ENCODE data around the gene NKAPD1. TPM values are rescaled to one million over a fixed set of nuclear protein-coding genes. Genes with fewer than 3 reads are reported as not detected.
"Not testable (repeated sequence)": the region's sequence is repeated elsewhere in the genome, so short reads cannot be mapped to it uniquely, and the experiment has no call there.

The NKAPD1 gene
- 10 to 100 TPM; 12.5 to 12.8 TPM for total RNA-seq

GRCh38 chr11:112073941-112074811, at the start of gene NKAPD1, which contains the start of gene PIH1D2:
Gene NKAPD1 (plus strand): TSS chr11:112074299. CDS start chr11:112075575, 1,276 bp downstream.
Gene PIH1D2 (minus strand): TSS chr11:112074017. CDS start chr11:112073174, 843 bp downstream.
- Histone ChIP-seq H3K4me1 (no peaks in the 10 kb centered on the region), H3K9me3 (no peaks in the 10 kb centered on the region), H3K27ac (peak within 1 kb of the TSS; percentile 90), H3K36me3 (no peaks in the 10 kb centered on the region), H3K27me3 (no peaks in the 10 kb centered on the region), H3K9ac (ENCODE audit: low read depth in 2 of 2, low read length in 2 of 2) (peak within 1 kb of the TSS; percentile 84 to 93), H3K4me3 (peak within 1 kb of the TSS; percentile 88)
- intact Hi-C loops (cut with DNase I), result no loop called here
- no peak for TF ChIP-seq CTCF (IDR thresholded peaks at IDR 0.05)
- peak; percentile 82 for DNase-seq

- peak; percentile 95 for DNase-seq
- Histone ChIP-seq H3K9ac (ENCODE audit: low read depth in 2 of 2, low read length in 2 of 2) (peak within 1 kb of the TSS; percentile 92 to 98), H3K27me3 (no peaks in the 10 kb centered on the region), H3K9me3 (no peaks in the 10 kb centered on the region), H3K4me1 (no peaks in the 10 kb centered on the region), H3K4me3 (peak within 1 kb of the TSS; percentile 85), H3K27ac (peak within 1 kb of the TSS; percentile 75), H3K36me3 (no peaks in the 10 kb centered on the region)
- no peak for TF ChIP-seq CTCF (IDR thresholded peaks at IDR 0.05)
- intact Hi-C loops (cut with DNase I), result no loop called here
These were observed 49.1 kb upstream of the NKAPD1 start, which contains the start of gene DLAT for GRCh38 chr11:112024773-112025678. Gene DLAT (plus strand): TSS chr11:112025408. CDS start chr11:112025473, 65 bp downstream.

- no peaks in the 10 kb centered on the region for H3K4me1 ChIP-seq
- peak overlapping the region; percentile 75 for H3K27ac ChIP-seq
- peak overlapping the region; percentile 85 for H3K4me3 ChIP-seq
- intact Hi-C loops (cut with DNase I), result no loop called here
- no peak for TF ChIP-seq CTCF (IDR thresholded peaks at IDR 0.05)
- H3K27me3 ChIP-seq, result no peaks in the 10 kb centered on the region
- no peaks in the 10 kb centered on the region for H3K9me3 ChIP-seq
- peak overlapping the region; percentile 92 to 98 for H3K9ac ChIP-seq (ENCODE audit: low read depth in 2 of 2, low read length in 2 of 2)
- no peak for DNase-seq
- H3K36me3 ChIP-seq, result no peaks in the 10 kb centered on the region
These were observed 48.4 kb upstream of the NKAPD1 start for GRCh38 chr11:112025707-112026106.

- H3K4me3 ChIP-seq; intact Hi-C loops (cut with DNase I); H3K9me3 ChIP-seq; H3K27me3 ChIP-seq; H3K9ac ChIP-seq (ENCODE audit: low read depth in 2 of 2, low read length in 2 of 2); H3K27ac ChIP-seq; DNase-seq; H3K36me3 ChIP-seq; H3K4me1 ChIP-seq: not testable (repeated sequence)
These were observed 47.2 kb upstream of the NKAPD1 start for GRCh38 chr11:112026784-112027410.

- Histone ChIP-seq H3K27ac (no peak overlapping the region), H3K4me3 (no peak overlapping the region), H3K9me3 (no peaks in the 10 kb centered on the region), H3K27me3 (no peaks in the 10 kb centered on the region), H3K36me3 (no peaks in the 10 kb centered on the region), H3K4me1 (no peaks in the 10 kb centered on the region), H3K9ac (ENCODE audit: low read depth in 2 of 2, low read length in 2 of 2) (no peak overlapping the region)
- TF ChIP-seq CTCF (IDR thresholded peaks at IDR 0.05), result no peak
- no peak for DNase-seq
- intact Hi-C loops (cut with DNase I), result no loop called here
These were observed 44.6 kb upstream of the NKAPD1 start for GRCh38 chr11:112029460-112029859.
